NOMO-1 treated with dmso at 0.1 percent for 144 hours (cell line): ENCODE data around the gene TEDC2.

ENCODE experiments used
- DNase-seq: peaks from one replicate; lab custom pipeline; 2025; ENCODE audit not compliant: unreplicated experiment; lab: John Stamatoyannopoulos, UW

Gene TEDC2

GRCh38 chr16:2512735-2513404 is 53.0 kb downstream of the TEDC2 start:
- DNase-seq, result no peak

DNA sequence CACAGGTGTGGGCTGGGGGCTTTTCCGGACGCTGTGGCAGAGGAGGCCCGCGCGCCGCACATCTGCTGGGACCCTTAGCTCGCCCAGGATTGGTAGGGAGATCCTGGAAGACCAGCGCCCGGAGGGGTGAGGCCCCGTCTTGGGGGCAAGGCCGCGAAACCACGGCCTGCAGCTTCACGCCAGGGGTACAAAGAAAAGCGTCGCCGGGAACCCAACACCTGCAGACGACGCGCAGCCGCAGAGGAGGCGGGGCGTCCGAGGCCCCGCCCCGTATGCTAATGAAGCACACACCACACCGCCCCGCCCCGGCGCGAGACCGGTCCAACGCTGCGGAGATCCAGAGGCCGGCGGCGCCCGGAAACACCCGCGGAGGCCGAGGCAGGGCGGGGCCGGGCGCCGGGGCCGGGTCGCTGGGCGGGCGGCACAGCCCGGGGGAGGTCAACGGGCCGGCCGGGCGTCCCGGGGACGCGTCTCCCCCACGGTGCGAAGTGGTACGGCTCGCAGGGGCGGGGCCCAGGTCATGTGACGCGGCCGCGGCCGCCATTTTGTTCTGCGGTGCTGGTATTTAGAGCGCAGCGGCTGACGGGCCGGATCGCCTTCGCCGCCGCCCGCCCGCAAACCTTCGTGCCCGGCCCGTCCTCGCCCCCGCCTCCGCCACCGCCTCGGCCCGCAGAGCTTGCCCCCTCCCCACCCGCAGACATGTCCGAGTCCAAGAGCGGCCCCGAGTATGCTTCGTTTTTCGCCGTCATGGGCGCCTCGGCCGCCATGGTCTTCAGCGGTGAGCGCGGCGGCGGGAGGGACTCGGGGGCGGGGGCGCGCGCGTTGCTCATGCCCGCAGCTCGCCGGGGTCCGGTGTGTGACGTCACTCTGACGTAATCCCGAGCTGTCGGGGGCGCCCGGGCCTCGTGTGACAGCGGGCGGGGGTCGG is 53.8 kb downstream of the TEDC2 start, which contains the start of gene ATP6V0C:
TSS of gene ATP6V0C (plus strand) at position 548 of the 928 bp plus-strand sequence. CDS start at position 700, 152 bp downstream.
- peak; percentile 81 for DNase-seq
